GM11168 (cell line): Measurements from ENCODE around the gene ITPR3.

Experiments
- in situ Hi-C: fragments of 300-500 bp; cut with MboI; formaldehyde crosslinking; loops from one replicate; pipeline ENCODE4 v1.12.0; 2022; ENCODE audit warnings: low sequenced_read_pairs; ENCODE audit not compliant: unreplicated experiment

Gene ITPR3

GRCh38 chr6:33682341-33682740 is 61.2 kb downstream of the ITPR3 start:
- in situ Hi-C loops, result no loop called here

- in situ Hi-C loops, result no loop called here
Observed at GRCh38 chr6:33683051-33683571, 62.0 kb downstream of the ITPR3 start.

GRCh38 chr6:33683576-33684427 is 62.7 kb downstream of the ITPR3 start:
- in situ Hi-C loops, result no loop called here

- in situ Hi-C loops, result no loop called here
Observed at GRCh38 chr6:33684428-33684896, 63.3 kb downstream of the ITPR3 start.

- in situ Hi-C loops, result no loop called here
Observed at GRCh38 chr6:33684983-33685382, 63.9 kb downstream of the ITPR3 start.

- in situ Hi-C loops, result no loop called here
Observed at GRCh38 chr6:33685411-33686224, 64.5 kb downstream of the ITPR3 start.

GRCh38 chr6:33686225-33686924 is 65.3 kb downstream of the ITPR3 start:
- in situ Hi-C loops, result no loop called here

- in situ Hi-C loops, result no loop called here
Observed at GRCh38 chr6:33686981-33687975, 66.2 kb downstream of the ITPR3 start.

- in situ Hi-C loops, result no loop called here
Observed at GRCh38 chr6:33688006-33688405, 66.9 kb downstream of the ITPR3 start.

GRCh38 chr6:33688451-33689147 is 67.5 kb downstream of the ITPR3 start:
- in situ Hi-C loops, result no loop called here

GRCh38 chr6:33689148-33689494 is 68.0 kb downstream of the ITPR3 start:
- in situ Hi-C loops, result no loop called here

GRCh38 chr6:33689879-33690278 is 68.8 kb downstream of the ITPR3 start:
- in situ Hi-C loops, result no loop called here

GRCh38 chr6:33690766-33691165 is 69.6 kb downstream of the ITPR3 start:
- in situ Hi-C loops, result no loop called here

GRCh38 chr6:33691456-33692077 is 70.4 kb downstream of the ITPR3 start:
- in situ Hi-C loops, result no loop called here

GRCh38 chr6:33692078-33692759 is 71.1 kb downstream of the ITPR3 start:
- in situ Hi-C loops, result no loop called here

GRCh38 chr6:33692760-33693158 is 71.6 kb downstream of the ITPR3 start:
- in situ Hi-C loops, result no loop called here

- in situ Hi-C loops, result no loop called here
Observed at GRCh38 chr6:33693186-33694105, 72.3 kb downstream of the ITPR3 start.
